GDM1 (cell line): ENCODE data around the gene PTGIS.

Source experiments
- DNase-seq: peaks from one replicate; lab custom pipeline; 2025; lab: John Stamatoyannopoulos, UW

Gene PTGIS

GRCh38 chr20:49560186-49560585 lies 7.8 kb downstream of the PTGIS start:
- DNase-seq, result no peak

GRCh38 chr20:49559411-49560081 lies 8.4 kb downstream of the PTGIS start:
- no peak for DNase-seq

GRCh38 chr20:49558826-49559225 lies 9.1 kb downstream of the PTGIS start:
- DNase-seq, result no peak

GRCh38 chr20:49557449-49557848 lies 10.5 kb downstream of the PTGIS start:
- no peak for DNase-seq

GRCh38 chr20:49556621-49557020 lies 11.3 kb downstream of the PTGIS start:
- DNase-seq, result no peak

- DNase-seq, result no peak
These were observed 18.0 kb downstream of the PTGIS start for GRCh38 chr20:49549801-49550551.

GRCh38 chr20:49548371-49548947 lies 19.5 kb downstream of the PTGIS start:
- DNase-seq, result no peak

GRCh38 chr20:49545572-49545971 lies 22.4 kb downstream of the PTGIS start:
- DNase-seq, result no peak

GRCh38 chr20:49544535-49544934 lies 23.4 kb downstream of the PTGIS start:
- no peak for DNase-seq

- no peak for DNase-seq
These were observed 24.0 kb downstream of the PTGIS start for GRCh38 chr20:49543858-49544437.

- DNase-seq, result no peak
These were observed 24.7 kb downstream of the PTGIS start for GRCh38 chr20:49543071-49543857.

GRCh38 chr20:49542514-49542991 lies 25.4 kb downstream of the PTGIS start:
- DNase-seq, result no peak

GRCh38 chr20:49541733-49542513 lies 26.0 kb downstream of the PTGIS start:
- peak; percentile 34 for DNase-seq

GRCh38 chr20:49540687-49541435 lies 27.1 kb downstream of the PTGIS start:
- DNase-seq, result no peak

GRCh38 chr20:49540232-49540620 lies 27.7 kb downstream of the PTGIS start:
- DNase-seq, result no peak

GRCh38 chr20:49539481-49540231 lies 28.3 kb downstream of the PTGIS start:
- DNase-seq, result no peak

- DNase-seq, result no peak
These were observed 29.0 kb downstream of the PTGIS start for GRCh38 chr20:49538950-49539349.

- peak; percentile 24 for DNase-seq
These were observed 33.7 kb downstream of the PTGIS start for GRCh38 chr20:49534255-49534712.

GRCh38 chr20:49532285-49532946 lies 35.5 kb downstream of the PTGIS start:
- no peak for DNase-seq
